Measurements from ENCODE around the gene IGF2. TPM values are rescaled to one million over a fixed set of nuclear protein-coding genes. Genes with fewer than 3 reads are reported as not detected.

Gene IGF2
- total RNA-seq, 1 donor from 2014 or later, result 21.5 TPM

DNA sequence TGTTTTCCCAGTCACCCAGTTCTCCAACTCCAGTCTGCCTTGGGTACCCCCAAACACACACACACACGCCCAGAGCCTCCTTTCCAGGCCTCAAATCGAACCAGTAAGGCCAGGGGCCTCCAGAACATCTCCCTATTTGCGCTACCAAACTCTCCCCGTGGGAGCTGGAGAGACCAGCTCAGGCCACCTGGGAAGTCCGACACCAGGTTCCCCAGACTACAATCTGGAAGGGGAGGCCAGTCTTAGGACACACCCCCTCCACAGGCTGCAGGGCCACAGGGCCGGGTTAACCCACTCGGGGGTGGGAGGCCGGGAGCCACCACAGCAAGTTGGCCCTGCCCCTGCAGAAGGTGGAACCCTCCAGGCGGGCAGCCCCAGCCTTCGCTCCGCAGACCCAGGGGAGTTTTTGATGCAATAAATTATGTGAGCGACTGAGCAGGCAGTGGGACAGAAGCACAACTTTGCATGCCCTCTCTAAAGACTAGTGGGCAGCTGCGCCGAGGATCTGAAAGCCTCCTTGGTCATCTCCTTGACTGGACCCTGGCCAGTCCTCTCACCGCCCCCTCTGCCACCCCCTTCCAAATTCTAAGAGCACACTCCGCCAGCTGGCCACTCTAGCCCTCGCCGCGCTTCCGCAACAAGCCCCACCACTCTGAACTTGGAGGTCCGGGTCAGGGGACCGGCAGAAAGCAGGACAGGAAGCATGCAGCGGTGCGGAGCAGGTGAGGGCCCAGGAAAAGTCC lies 2.8 kb downstream of the IGF2 start:
- peaks cover 10% of the 10 kb centered on the region for H3K9me3 Mint-ChIP-seq (ENCODE audit: unreplicated experiment)
- no peak overlapping the region for H3K27ac Mint-ChIP-seq (ENCODE audit: unreplicated experiment)
- peak overlapping the region; percentile 7 for H3K4me3 Mint-ChIP-seq (ENCODE audit: unreplicated experiment)
- peak; percentile 19 for DNase-seq
- H3K4me1 Mint-ChIP-seq (ENCODE audit: low read depth, unreplicated experiment), result peaks cover 7% of the 10 kb centered on the region
- peaks cover 16% of the 10 kb centered on the region for H3K27me3 Mint-ChIP-seq (ENCODE audit: unreplicated experiment)
- H3K36me3 Mint-ChIP-seq (ENCODE audit: unreplicated experiment), result peaks cover 6% of the 10 kb centered on the region
- TF ChIP-seq, protein P1, sequence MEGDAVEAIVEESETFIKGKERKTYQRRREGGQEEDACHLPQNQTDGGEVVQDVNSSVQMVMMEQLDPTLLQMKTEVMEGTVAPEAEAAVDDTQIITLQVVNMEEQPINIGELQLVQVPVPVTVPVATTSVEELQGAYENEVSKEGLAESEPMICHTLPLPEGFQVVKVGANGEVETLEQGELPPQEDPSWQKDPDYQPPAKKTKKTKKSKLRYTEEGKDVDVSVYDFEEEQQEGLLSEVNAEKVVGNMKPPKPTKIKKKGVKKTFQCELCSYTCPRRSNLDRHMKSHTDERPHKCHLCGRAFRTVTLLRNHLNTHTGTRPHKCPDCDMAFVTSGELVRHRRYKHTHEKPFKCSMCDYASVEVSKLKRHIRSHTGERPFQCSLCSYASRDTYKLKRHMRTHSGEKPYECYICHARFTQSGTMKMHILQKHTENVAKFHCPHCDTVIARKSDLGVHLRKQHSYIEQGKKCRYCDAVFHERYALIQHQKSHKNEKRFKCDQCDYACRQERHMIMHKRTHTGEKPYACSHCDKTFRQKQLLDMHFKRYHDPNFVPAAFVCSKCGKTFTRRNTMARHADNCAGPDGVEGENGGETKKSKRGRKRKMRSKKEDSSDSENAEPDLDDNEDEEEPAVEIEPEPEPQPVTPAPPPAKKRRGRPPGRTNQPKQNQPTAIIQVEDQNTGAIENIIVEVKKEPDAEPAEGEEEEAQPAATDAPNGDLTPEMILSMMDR (IDR thresholded peaks at IDR 0.05; ENCODE audit: partially characterized antibody, unreplicated experiment), result no peak

DNA sequence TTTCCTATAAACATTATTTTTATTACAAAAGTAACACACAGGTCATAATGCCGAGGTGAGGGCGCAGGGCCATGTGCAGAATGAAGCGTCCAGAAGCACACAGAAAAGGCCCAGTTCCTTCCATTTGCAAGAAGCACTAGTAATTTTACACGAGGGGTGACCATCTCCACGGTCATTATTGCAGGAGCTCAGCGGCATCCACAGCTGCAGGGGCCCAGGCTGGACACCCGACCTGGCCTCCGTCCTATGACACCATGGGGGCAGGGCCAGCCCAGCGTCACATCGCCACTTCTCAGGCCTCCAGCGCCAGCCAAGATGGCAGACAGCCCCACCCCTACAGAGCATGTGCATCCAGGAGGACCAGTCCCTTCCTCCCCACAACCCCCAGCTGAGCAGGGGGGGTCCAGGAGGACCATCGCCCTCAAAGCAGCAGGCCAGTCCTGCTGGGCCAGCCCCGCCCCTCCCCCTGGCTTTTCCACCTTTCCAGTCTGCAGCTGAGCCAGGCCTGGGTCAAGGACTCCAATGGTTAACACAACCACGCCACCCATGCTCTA lies 3.5 kb downstream of the IGF2 start:
- peaks cover 10% of the 10 kb centered on the region for H3K36me3 Mint-ChIP-seq (ENCODE audit: unreplicated experiment)
- no peak overlapping the region for H3K4me3 Mint-ChIP-seq (ENCODE audit: unreplicated experiment)
- H3K4me1 Mint-ChIP-seq (ENCODE audit: low read depth, unreplicated experiment), result peaks cover 9% of the 10 kb centered on the region
- H3K9me3 Mint-ChIP-seq (ENCODE audit: unreplicated experiment), result peaks cover 8% of the 10 kb centered on the region
- no peak overlapping the region for H3K27ac Mint-ChIP-seq (ENCODE audit: unreplicated experiment)
- peak; percentile 7 for DNase-seq
- H3K27me3 Mint-ChIP-seq (ENCODE audit: unreplicated experiment), result peaks cover 14% of the 10 kb centered on the region
- TF ChIP-seq, protein P1 (IDR thresholded peaks at IDR 0.05; ENCODE audit: partially characterized antibody, unreplicated experiment), result no peak

DNA sequence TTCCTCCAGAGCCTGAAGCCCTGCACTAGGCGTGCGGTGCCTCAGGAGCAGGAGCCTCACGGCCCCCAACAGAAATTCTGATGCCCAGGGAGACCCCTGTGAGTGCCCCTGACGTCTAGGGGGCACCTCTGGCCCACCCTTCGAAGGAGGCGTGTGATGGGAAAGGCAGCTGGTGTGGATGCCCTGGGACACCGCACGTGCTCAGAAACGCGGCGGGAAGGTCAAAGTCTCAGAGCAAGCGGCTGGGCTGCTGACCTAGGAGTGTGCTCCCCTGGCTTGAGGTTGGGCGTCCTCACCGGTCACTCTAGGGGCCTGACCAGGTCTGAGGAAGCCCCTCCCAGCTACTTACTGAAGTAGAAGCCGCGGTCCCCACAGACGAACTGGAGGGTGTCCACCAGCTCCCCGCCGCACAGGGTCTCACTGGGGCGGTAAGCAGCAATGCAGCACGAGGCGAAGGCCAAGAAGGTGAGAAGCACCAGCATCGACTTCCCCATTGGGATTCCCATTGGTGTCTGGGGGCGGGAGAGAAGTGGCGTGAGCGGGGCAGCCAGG lies 4.1 kb downstream of the IGF2 start:
- TF ChIP-seq, protein P1 (IDR thresholded peaks at IDR 0.05; ENCODE audit: partially characterized antibody, unreplicated experiment), result no peak
- H3K4me3 Mint-ChIP-seq (ENCODE audit: unreplicated experiment), result no peak overlapping the region
- peaks cover 9% of the 10 kb centered on the region for H3K4me1 Mint-ChIP-seq (ENCODE audit: low read depth, unreplicated experiment)

DNA sequence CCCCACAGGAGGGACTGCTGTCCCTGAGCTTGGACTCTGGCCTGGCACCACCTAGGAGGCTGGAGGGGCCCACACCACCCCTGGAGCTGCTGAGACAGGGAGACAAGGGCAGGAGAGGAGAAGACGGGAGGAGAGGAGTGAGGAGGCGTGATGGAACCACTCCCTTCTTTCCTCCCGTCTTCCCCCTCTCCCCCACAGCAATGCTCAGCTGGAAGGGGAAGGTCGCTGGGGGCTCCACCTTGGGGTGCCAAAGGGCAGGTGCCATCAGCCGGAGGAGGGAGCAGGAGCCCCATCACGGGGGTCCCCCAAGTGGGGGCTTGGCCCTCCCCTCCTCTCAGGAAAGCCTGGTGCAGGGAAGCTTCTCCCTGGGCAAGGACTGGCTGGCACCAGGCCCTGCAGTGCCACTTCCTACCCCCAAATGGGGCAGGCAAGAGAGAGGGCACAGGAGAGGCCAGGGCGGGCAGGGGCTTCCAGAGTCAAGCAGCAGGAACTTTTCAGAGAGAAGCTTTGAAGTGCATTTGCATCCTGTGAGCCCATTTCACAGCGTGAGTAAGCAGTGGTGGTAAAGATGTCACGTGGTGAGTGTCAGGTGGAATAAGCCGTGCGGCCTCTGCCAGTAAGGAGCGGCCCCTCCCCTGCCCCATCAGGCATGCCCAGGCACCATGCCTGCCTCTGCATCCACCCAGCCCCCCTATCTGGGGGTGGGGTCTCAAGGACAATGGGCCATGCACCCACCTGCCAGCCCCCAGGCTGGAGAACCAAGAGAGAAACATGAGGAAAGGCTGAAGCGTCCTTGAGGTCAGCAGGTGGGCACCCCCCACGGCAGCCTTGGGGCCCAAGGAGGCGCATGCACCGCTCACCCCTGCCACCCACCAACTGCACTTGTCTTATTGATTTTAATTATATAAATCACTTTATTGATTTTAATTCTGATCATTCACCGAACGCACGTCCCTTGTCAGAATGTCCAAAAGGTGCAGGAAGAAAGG lies 4.9 kb downstream of the IGF2 start:
- TF ChIP-seq, protein P1 (IDR thresholded peaks at IDR 0.05; ENCODE audit: partially characterized antibody, unreplicated experiment), result no peak

More for the DNA sequence above, 4.1 kb downstream of the IGF2 start:
- peaks cover 13% of the 10 kb centered on the region for H3K27me3 Mint-ChIP-seq (ENCODE audit: unreplicated experiment)
- peak; percentile 9 for DNase-seq
- H3K27ac Mint-ChIP-seq (ENCODE audit: unreplicated experiment), result no peak overlapping the region
- H3K9me3 Mint-ChIP-seq (ENCODE audit: unreplicated experiment), result peaks cover 8% of the 10 kb centered on the region
- peaks cover 10% of the 10 kb centered on the region for H3K36me3 Mint-ChIP-seq (ENCODE audit: unreplicated experiment)

More for the DNA sequence above, 4.9 kb downstream of the IGF2 start:
- peaks cover 11% of the 10 kb centered on the region for H3K27me3 Mint-ChIP-seq (ENCODE audit: unreplicated experiment)
- H3K4me1 Mint-ChIP-seq (ENCODE audit: low read depth, unreplicated experiment), result peaks cover 9% of the 10 kb centered on the region
- H3K36me3 Mint-ChIP-seq (ENCODE audit: unreplicated experiment), result peaks cover 10% of the 10 kb centered on the region
- DNase-seq, result peak; percentile 10
- no peak overlapping the region for H3K27ac Mint-ChIP-seq (ENCODE audit: unreplicated experiment)
- H3K9me3 Mint-ChIP-seq (ENCODE audit: unreplicated experiment), result peaks cover 8% of the 10 kb centered on the region
- no peak overlapping the region for H3K4me3 Mint-ChIP-seq (ENCODE audit: unreplicated experiment)
